ENCODE data around the gene IL17RA.
"Not testable (repeated sequence)": the region's sequence is repeated elsewhere in the genome, so short reads cannot be mapped to it uniquely, and the experiment has no call there.

Gene IL17RA

GRCh38 chr22:17084554-17085276, at the start of gene IL17RA:
Gene IL17RA (plus strand): TSS chr22:17085000. CDS start chr22:17085092, 92 bp downstream.
- peak; percentile 87 for DNase-seq (ENCODE audit: low read depth)

- no peak for DNase-seq (ENCODE audit: low read depth)
Observed at GRCh38 chr22:17035246-17035645, 49.6 kb upstream of the IL17RA start.

- DNase-seq (ENCODE audit: low read depth) = not testable (repeated sequence)
Observed at GRCh38 chr22:17035976-17036841, 48.6 kb upstream of the IL17RA start.

- DNase-seq (ENCODE audit: low read depth) = not testable (repeated sequence)
Observed at GRCh38 chr22:17036842-17037711, 47.7 kb upstream of the IL17RA start.

GRCh38 chr22:17043521-17043920, 41.3 kb upstream of the IL17RA start:
- DNase-seq (ENCODE audit: low read depth) = no peak

- no peak for DNase-seq (ENCODE audit: low read depth)
Observed at GRCh38 chr22:17046566-17047348, 38.0 kb upstream of the IL17RA start.

GRCh38 chr22:17047656-17048055, 37.1 kb upstream of the IL17RA start:
- no peak for DNase-seq (ENCODE audit: low read depth)

GRCh38 chr22:17056058-17056457, 28.7 kb upstream of the IL17RA start:
- no peak for DNase-seq (ENCODE audit: low read depth)

GRCh38 chr22:17056807-17057206, 28.0 kb upstream of the IL17RA start:
- DNase-seq (ENCODE audit: low read depth) = no peak

- no peak for DNase-seq (ENCODE audit: low read depth)
Observed at GRCh38 chr22:17057959-17058814, 26.6 kb upstream of the IL17RA start.

GRCh38 chr22:17060126-17060525, 24.7 kb upstream of the IL17RA start:
- DNase-seq (ENCODE audit: low read depth) = no peak

GRCh38 chr22:17063411-17064106, 21.2 kb upstream of the IL17RA start:
- no peak for DNase-seq (ENCODE audit: low read depth)

GRCh38 chr22:17064498-17065100, 20.2 kb upstream of the IL17RA start:
- no peak for DNase-seq (ENCODE audit: low read depth)

GRCh38 chr22:17065433-17065832, 19.4 kb upstream of the IL17RA start:
- DNase-seq (ENCODE audit: low read depth) = no peak

GRCh38 chr22:17072877-17073276, 11.9 kb upstream of the IL17RA start:
- no peak for DNase-seq (ENCODE audit: low read depth)

GRCh38 chr22:17074648-17075002, 10.2 kb upstream of the IL17RA start:
- no peak for DNase-seq (ENCODE audit: low read depth)

- DNase-seq (ENCODE audit: low read depth) = no peak
Observed at GRCh38 chr22:17077255-17077654, 7.5 kb upstream of the IL17RA start.

- no peak for DNase-seq (ENCODE audit: low read depth)
Observed at GRCh38 chr22:17079572-17079971, 5.2 kb upstream of the IL17RA start.

- no peak for DNase-seq (ENCODE audit: low read depth)
Observed at GRCh38 chr22:17083255-17083654, 1.5 kb upstream of the IL17RA start.

Measured in stimulated activated CD8-positive, alpha-beta memory T cell treated with anti-CD3 and anti-CD28 coated beads, Interleukin-12 subunit alpha, Interleukin-12 subunit beta, amount 100 ng/mL, for 1 hour (primary cell).